Spleen (tissue), 11 donors: ENCODE measurements around the gene ADGB. TPM values are rescaled to one million over a fixed set of nuclear protein-coding genes. Genes with fewer than 3 reads are reported as not detected.

ENCODE experiments used
- DNase-seq: peaks from one replicate; pipeline ENCODE4 v3.0.0-alpha.2; 2020
- H3K27ac ChIP-seq, 8 donors: fragments of 200-600 bp; sonication (generic) in 7 of 8; 1 replicate in 4 of 8; 2 replicates in 4 of 8; pipeline versions ENCODE4 v1.5.0 to v1.8.0; 2016 to 2021; ENCODE audit warnings: inconsistent platforms in 4 of 8, mild to moderate bottlenecking in 4 of 8, moderate library complexity in 1 of 8
- H3K27me3 ChIP-seq, 7 donors: fragments of 200-600 bp; sonication (generic) in 6 of 7; replicated peaks in 1 of 7; 1 replicate in 4 of 7; 2 replicates in 3 of 7; pipeline versions ENCODE4 v1.5.0 to v1.8.0; 2016 to 2021; ENCODE audit warnings: inconsistent platforms in 3 of 7, mild to moderate bottlenecking in 1 of 7
- H3K36me3 ChIP-seq, 6 donors: fragments of 200-600 bp; sonication (generic) in 5 of 6; 1 replicate in 4 of 6; 2 replicates in 2 of 6; pipeline versions ENCODE4 v1.5.0 to v1.8.0; 2016 to 2021; ENCODE audit warnings: inconsistent platforms in 2 of 6
- H3K4me1 ChIP-seq, 6 donors: fragments of 200-600 bp; sonication (generic) in 5 of 6; 1 replicate in 3 of 6; 2 replicates in 3 of 6; pipeline versions ENCODE4 v1.5.0 to v1.8.0; 2016 to 2021; ENCODE audit warnings: inconsistent platforms in 3 of 6
- H3K4me3 ChIP-seq, 8 donors: fragments of 200-600 bp; sonication (generic) in 7 of 8; 1 replicate in 4 of 8; 2 replicates in 4 of 8; pipeline versions ENCODE4 v1.5.0 to v1.8.0; 2016 to 2021; ENCODE audit warnings: inconsistent platforms in 4 of 8, mild to moderate bottlenecking in 4 of 8, moderate library complexity in 2 of 8
- H3K9me3 ChIP-seq, 8 donors: fragments of 200-600 bp; sonication (generic) in 7 of 8; 1 replicate in 4 of 8; 2 replicates in 4 of 8; pipeline versions ENCODE4 v1.5.0 to v1.8.0; 2016 to 2021; ENCODE audit warnings: inconsistent platforms in 4 of 8
- CTCF ChIP-seq, 11 experiments: fragments of 200-600 bp in 7 of 11; fragments of 450-650 bp in 4 of 11; sonication (generic) in 4 of 11; IDR thresholded peaks in 8 of 11; conservative IDR thresholded peaks in 3 of 11; 1 replicate in 7 of 11; 2 replicates in 4 of 11; pipeline versions ENCODE4 v1.4.0 to v1.8.0; 2016 to 2021; ENCODE audit warnings: antibody characterized with exemption in 11 of 11, inconsistent platforms in 4 of 11, mild to moderate bottlenecking in 1 of 11
- POLR2A ChIP-seq, 3 donors: fragments of 450-650 bp; IDR thresholded peaks; one replicate each; pipeline ENCODE4 v1.5.1; 2017; ENCODE audit warnings: antibody characterized with exemption in 3 of 3, mild to moderate bottlenecking in 1 of 3
- POLR2AphosphoS5 ChIP-seq, 3 donors: sonication (generic); formaldehyde crosslinking; IDR thresholded peaks; one replicate each; pipeline ENCODE4 v1.5.1; 2017; ENCODE audit warnings: antibody characterized with exemption in 3 of 3
- WGBS, 5 donors: extraction: QIAGEN DNeasy Blood & Tissue Kit in 3 of 5; methylation state at CpG; one replicate each; pipeline versions ENCODE4 v1.1.5 to v1.1.7; 2013 to 2018; 5-methylcytosine and 5-hydroxymethylcytosine counted together
- intact Hi-C: fragments of 100-400 bp; cut with DNase I; formaldehyde crosslinking; loops from one replicate; pipeline ENCODE4 v1.15.0; 2023; ENCODE audit warnings: low total_unique reads
- polyA plus RNA-seq, 3 donors: library from polyadenylated mRNA; stranded (reverse); fragments of 200-250 nt; gene quantifications; one replicate each; pipeline ENCODE4 v1.2.1, GENCODE V29; 2013
- total RNA-seq, 7 donors: library from RNA; depleted of rRNA in 3 of 7; stranded (reverse); fragments of >200 nt in 3 of 7; fragmentation: NEBNext Ultra II Directional in 4 of 7; extraction: Animal tissue kit (Norgen Biotek cat#: 25700) in 4 of 7; gene quantifications; one replicate each; pipeline versions ENCODE4 v1.1.0 to v1.2.1, GENCODE V29; 2016 to 2021
- donor health status: healthy with polysubstance abuse.
- donor health status: DM: no; HTN: no; CAD: no; lungs with moderate emphysema.
- donor health status: DM: no; HTN: no; CAD: no.
- donor health status: Bipolar disorder and iron deficiency.
- donor health status: healthy.
- donor health status: DM: no; HTN: no; CAD: no.
- donor health status: DM: yes; HTN: yes; CAD: no.

Gene ADGB
- total and polyA plus RNA-seq, 10 donors, result 0.28 to 0.52 TPM; not detected in 8

DNA sequence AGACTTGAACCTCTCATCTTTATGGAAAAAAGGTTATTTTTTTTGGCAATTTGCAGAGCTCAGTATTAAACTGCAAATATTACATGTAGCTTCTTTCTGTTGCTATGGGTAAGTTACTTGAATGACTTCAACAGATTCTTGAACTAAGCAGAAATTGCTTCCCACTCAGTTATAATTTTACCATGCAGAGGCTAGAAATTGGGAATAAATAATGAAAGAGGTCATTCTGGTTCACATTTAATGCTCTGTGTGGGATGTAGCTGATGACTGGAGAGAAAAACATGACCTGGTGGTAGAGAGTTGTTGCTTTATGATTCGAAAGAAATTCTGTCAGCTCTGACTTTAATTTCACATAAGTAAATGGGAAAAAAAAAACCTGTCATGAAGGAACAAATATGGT is 16.8 kb upstream of the ADGB start:
- Histone ChIP-seq H3K27ac (no peak overlapping the region), H3K4me1 (peaks cover 0 to 8% (median 0%) of the 10 kb centered on the region in 6 donors), H3K27me3 (no peaks in the 10 kb centered on the region), H3K36me3 (no peaks in the 10 kb centered on the region), H3K4me3 (no peak overlapping the region), H3K9me3 (peaks cover 0 to 6% (median 0%) of the 10 kb centered on the region in 8 donors)
- 65 to 86% (median 76%) methylated on average over 1 of the region's 1 CpG for WGBS, 5 donors
- TF ChIP-seq POLR2AphosphoS5 (IDR thresholded peaks at IDR 0.05), result no peak
- no peak for TF ChIP-seq CTCF (IDR thresholded peaks at IDR 0.05 in 8 of 11, conservative IDR thresholded peaks at IDR 0.05 in 3 of 11)
- TF ChIP-seq POLR2A (IDR thresholded peaks at IDR 0.05), result no peak
- DNase-seq, result no peak
- intact Hi-C loops, result no loop called here

DNA sequence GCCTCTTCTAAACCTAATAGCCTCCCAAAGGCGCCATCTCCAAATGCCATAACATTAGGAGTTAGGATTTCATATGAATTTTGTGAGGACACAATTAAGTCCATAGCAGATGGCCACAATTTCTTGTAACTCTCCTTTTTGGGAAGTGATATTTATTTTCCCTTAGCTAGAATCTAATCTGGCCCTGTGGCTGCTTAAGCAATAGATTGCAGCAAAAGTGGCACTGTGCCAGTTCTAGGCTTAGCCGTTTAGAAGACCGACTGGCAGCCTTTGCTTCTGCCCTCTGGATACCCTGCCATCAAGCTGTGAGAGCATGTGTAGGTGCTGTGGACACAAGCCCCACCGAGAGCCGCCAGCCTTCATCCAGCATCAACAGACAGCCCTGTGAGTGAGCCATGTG is 15.9 kb upstream of the ADGB start:
- intact Hi-C loops, result no loop called here
- TF ChIP-seq POLR2A (IDR thresholded peaks at IDR 0.05) (no peak), POLR2AphosphoS5 (IDR thresholded peaks at IDR 0.05) (no peak), CTCF (IDR thresholded peaks at IDR 0.05 in 8 of 11, conservative IDR thresholded peaks at IDR 0.05 in 3 of 11) (no peak)
- H3K27ac ChIP-seq, result no peak overlapping the region
- H3K36me3 ChIP-seq, result no peaks in the 10 kb centered on the region
- H3K27me3 ChIP-seq, result no peaks in the 10 kb centered on the region
- DNase-seq, result no peak
- peaks cover 0 to 12% (median 0%) of the 10 kb centered on the region in 6 donors for H3K4me1 ChIP-seq
- 50 to 87% (median 65%) methylated on average over 5 of the region's 5 CpGs for WGBS, 5 donors
- H3K9me3 ChIP-seq, result peaks cover 0 to 6% (median 0%) of the 10 kb centered on the region in 8 donors
- H3K4me3 ChIP-seq, result no peak overlapping the region

- H3K27me3 ChIP-seq, result no peaks in the 10 kb centered on the region
- H3K27ac ChIP-seq, result no peak overlapping the region
- peaks cover 0 to 17% (median 0%) of the 10 kb centered on the region in 6 donors for H3K4me1 ChIP-seq
- WGBS, 5 donors, result 63 to 75% (median 69%) methylated on average over 1 of the region's 1 CpG
- H3K36me3 ChIP-seq, result no peaks in the 10 kb centered on the region
- peaks cover 0 to 6% (median 0%) of the 10 kb centered on the region in 8 donors for H3K9me3 ChIP-seq
- no peak overlapping the region for H3K4me3 ChIP-seq
- TF ChIP-seq CTCF (IDR thresholded peaks at IDR 0.05 in 8 of 11, conservative IDR thresholded peaks at IDR 0.05 in 3 of 11) (no peak), POLR2A (IDR thresholded peaks at IDR 0.05) (no peak), POLR2AphosphoS5 (IDR thresholded peaks at IDR 0.05) (no peak)
- no peak for DNase-seq
- intact Hi-C loops, result no loop called here
These were observed 14.8 kb upstream of the ADGB start for GRCh38 chr6:146583966-146584365.

- Histone ChIP-seq H3K4me3 (no peak overlapping the region), H3K36me3 (no peaks in the 10 kb centered on the region), H3K27ac (no peak overlapping the region), H3K9me3 (peaks cover 0 to 6% (median 0%) of the 10 kb centered on the region in 8 donors), H3K4me1 (peaks cover 0 to 17% (median 0%) of the 10 kb centered on the region in 6 donors), H3K27me3 (no peaks in the 10 kb centered on the region)
- WGBS, 5 donors, result 0% methylated on average over 1 of the region's 1 CpG; no CpG with 5 or more reads in 1 of the 5 donors
- intact Hi-C loops, result no loop called here
- no peak for DNase-seq
- TF ChIP-seq POLR2A (IDR thresholded peaks at IDR 0.05), result no peak
These were observed 11.3 kb upstream of the ADGB start for GRCh38 chr6:146587459-146587858.

GRCh38 chr6:146590492-146590891 is 8.3 kb upstream of the ADGB start:
- intact Hi-C loops, result no loop called here
- WGBS, 5 donors, result 88 to 100% (median 97%) methylated on average over 1 of the region's 1 CpG
- H3K4me1 ChIP-seq, result peaks cover 0 to 26% (median 3%) of the 10 kb centered on the region in 6 donors
- H3K27me3 ChIP-seq, result no peaks in the 10 kb centered on the region
- TF ChIP-seq POLR2AphosphoS5 (IDR thresholded peaks at IDR 0.05) (no peak), CTCF (IDR thresholded peaks at IDR 0.05 in 8 of 11, conservative IDR thresholded peaks at IDR 0.05 in 3 of 11) (no peak), POLR2A (IDR thresholded peaks at IDR 0.05) (no peak)
- no peak overlapping the region for H3K27ac ChIP-seq
- DNase-seq, result no peak
- H3K36me3 ChIP-seq, result no peaks in the 10 kb centered on the region
- no peak overlapping the region for H3K4me3 ChIP-seq
- no peaks in the 10 kb centered on the region for H3K9me3 ChIP-seq
